Uterus (tissue), 4 donors: ENCODE data around the gene SLC8A1. TPM values are rescaled to one million over a fixed set of nuclear protein-coding genes. Genes with fewer than 3 reads are reported as not detected.

Experiments used
- DNase-seq, 2 donors: peaks; one replicate each; pipeline ENCODE4 v3.0.0-alpha.2; 2019 to 2020
- H3K27ac ChIP-seq, 2 donors: fragments of 200-600 bp; sonication (generic); 1 replicate in 1 of 2; 2 replicates in 1 of 2; pipeline ENCODE4 v1.5.1; 2016 to 2018
- H3K27me3 ChIP-seq, 2 donors: fragments of 200-600 bp; sonication (generic); one replicate each; pipeline ENCODE4 v1.5.1; 2018 to 2019; ENCODE audit warnings: control low read depth in 1 of 2
- H3K36me3 ChIP-seq, 2 donors: fragments of 200-600 bp; sonication (generic); one replicate each; pipeline ENCODE4 v1.5.1; 2019; ENCODE audit warnings: control low read depth in 1 of 2
- H3K4me1 ChIP-seq, 2 donors: fragments of 200-600 bp; sonication (generic); one replicate each; pipeline ENCODE4 v1.5.1; 2018 to 2019; ENCODE audit warnings: control low read depth in 1 of 2
- H3K4me3 ChIP-seq, 2 donors: fragments of 200-600 bp; sonication (generic); 1 replicate in 1 of 2; 2 replicates in 1 of 2; pipeline ENCODE4 v1.5.1; 2018 to 2019; ENCODE audit warnings: mild to moderate bottlenecking in 1 of 2
- H3K9me3 ChIP-seq, 2 donors: fragments of 200-600 bp; sonication (generic); one replicate each; pipeline ENCODE4 v1.5.1; 2019; ENCODE audit warnings: control low read depth in 1 of 2
- CTCF ChIP-seq, 4 experiments: fragments of 200-600 bp in 2 of 4; fragments of 450-650 bp in 2 of 4; sonication (generic) in 2 of 4; IDR thresholded peaks; one replicate each; pipeline ENCODE4 v1.5.1; 2016 to 2019; ENCODE audit warnings: antibody characterized with exemption in 4 of 4, mild to moderate bottlenecking in 2 of 4, moderate library complexity in 1 of 4
- POLR2A ChIP-seq, 2 donors: fragments of 450-650 bp; IDR thresholded peaks; one replicate each; pipeline ENCODE4 v1.6.1; 2016; ENCODE audit warnings: antibody characterized with exemption in 2 of 2, mild to moderate bottlenecking in 1 of 2, moderate library complexity in 1 of 2
- intact Hi-C: fragments of 100-400 bp; cut with DNase I; formaldehyde crosslinking; loops from one replicate; pipeline ENCODE4 v1.15.1; 2023; ENCODE audit warnings: low total_unique reads
- total RNA-seq, 4 donors: library from RNA; depleted of rRNA in 3 of 4; stranded (reverse); fragments of >200 nt in 3 of 4; gene quantifications; one replicate each; pipeline versions ENCODE4 v1.1.0 to v1.2.4, GENCODE V29; 2014 to 2023
- donor health status: DM: yes; HTN: yes; CAD: no.

SLC8A1 gene
- total RNA-seq, 4 donors from 2014 or later, result 61.2 to 257 (median 140) TPM

- Histone ChIP-seq H3K4me1 (no peaks in the 10 kb centered on the region), H3K9me3 (no peaks in the 10 kb centered on the region), H3K27ac (no peak overlapping the region), H3K27me3 (no peaks in the 10 kb centered on the region), H3K4me3 (no peak overlapping the region), H3K36me3 (no peaks in the 10 kb centered on the region)
- DNase-seq, result no peak
- intact Hi-C loops, result no loop called here
- TF ChIP-seq CTCF (IDR thresholded peaks at IDR 0.05), result no peak
- TF ChIP-seq POLR2A (IDR thresholded peaks at IDR 0.05), result no peak
Observed at GRCh38 chr2:40168032-40168431, 283.9 kb downstream of the SLC8A1 start.

GRCh38 chr2:40166006-40166405 lies 285.9 kb downstream of the SLC8A1 start:
- H3K4me1 ChIP-seq, result no peaks in the 10 kb centered on the region

GRCh38 chr2:40165509-40165844 lies 286.4 kb downstream of the SLC8A1 start:
- no peaks in the 10 kb centered on the region for H3K27me3 ChIP-seq
- no peaks in the 10 kb centered on the region for H3K36me3 ChIP-seq
- H3K9me3 ChIP-seq, result no peaks in the 10 kb centered on the region
- no peaks in the 10 kb centered on the region for H3K4me1 ChIP-seq
- intact Hi-C loops, result no loop called here
- no peak overlapping the region for H3K27ac ChIP-seq
- H3K4me3 ChIP-seq, result no peak overlapping the region
- no peak for DNase-seq
- TF ChIP-seq POLR2A (IDR thresholded peaks at IDR 0.05), result no peak
- TF ChIP-seq CTCF (IDR thresholded peaks at IDR 0.05), result no peak

More at GRCh38 chr2:40166006-40166405, 285.9 kb downstream of the SLC8A1 start:
- no peaks in the 10 kb centered on the region for H3K9me3 ChIP-seq
- TF ChIP-seq POLR2A (IDR thresholded peaks at IDR 0.05) (no peak), CTCF (IDR thresholded peaks at IDR 0.05) (no peak)
- intact Hi-C loops, result no loop called here
- no peak overlapping the region for H3K27ac ChIP-seq
- no peak overlapping the region for H3K4me3 ChIP-seq
- no peaks in the 10 kb centered on the region for H3K27me3 ChIP-seq
- no peak for DNase-seq
- no peaks in the 10 kb centered on the region for H3K36me3 ChIP-seq

- Histone ChIP-seq H3K36me3 (no peaks in the 10 kb centered on the region), H3K4me1 (no peaks in the 10 kb centered on the region), H3K4me3 (no peak overlapping the region), H3K27ac (no peak overlapping the region), H3K9me3 (no peaks in the 10 kb centered on the region), H3K27me3 (no peaks in the 10 kb centered on the region)
- DNase-seq, result no peak
- no peak for TF ChIP-seq CTCF (IDR thresholded peaks at IDR 0.05)
- TF ChIP-seq POLR2A (IDR thresholded peaks at IDR 0.05), result no peak
- intact Hi-C loops, result no loop called here
Observed at GRCh38 chr2:40164736-40165508, 287.0 kb downstream of the SLC8A1 start.

GRCh38 chr2:40161986-40162385 lies 289.9 kb downstream of the SLC8A1 start:
- no peak overlapping the region for H3K4me3 ChIP-seq
- no peaks in the 10 kb centered on the region for H3K4me1 ChIP-seq
- H3K27ac ChIP-seq, result no peak overlapping the region
- TF ChIP-seq POLR2A (IDR thresholded peaks at IDR 0.05) (no peak), CTCF (IDR thresholded peaks at IDR 0.05) (no peak)
- intact Hi-C loops, result no loop called here
- H3K9me3 ChIP-seq, result no peaks in the 10 kb centered on the region
- no peaks in the 10 kb centered on the region for H3K27me3 ChIP-seq
- no peaks in the 10 kb centered on the region for H3K36me3 ChIP-seq
- DNase-seq, result no peak
